ENCODE measurements around the gene HCLS1.

DNA sequence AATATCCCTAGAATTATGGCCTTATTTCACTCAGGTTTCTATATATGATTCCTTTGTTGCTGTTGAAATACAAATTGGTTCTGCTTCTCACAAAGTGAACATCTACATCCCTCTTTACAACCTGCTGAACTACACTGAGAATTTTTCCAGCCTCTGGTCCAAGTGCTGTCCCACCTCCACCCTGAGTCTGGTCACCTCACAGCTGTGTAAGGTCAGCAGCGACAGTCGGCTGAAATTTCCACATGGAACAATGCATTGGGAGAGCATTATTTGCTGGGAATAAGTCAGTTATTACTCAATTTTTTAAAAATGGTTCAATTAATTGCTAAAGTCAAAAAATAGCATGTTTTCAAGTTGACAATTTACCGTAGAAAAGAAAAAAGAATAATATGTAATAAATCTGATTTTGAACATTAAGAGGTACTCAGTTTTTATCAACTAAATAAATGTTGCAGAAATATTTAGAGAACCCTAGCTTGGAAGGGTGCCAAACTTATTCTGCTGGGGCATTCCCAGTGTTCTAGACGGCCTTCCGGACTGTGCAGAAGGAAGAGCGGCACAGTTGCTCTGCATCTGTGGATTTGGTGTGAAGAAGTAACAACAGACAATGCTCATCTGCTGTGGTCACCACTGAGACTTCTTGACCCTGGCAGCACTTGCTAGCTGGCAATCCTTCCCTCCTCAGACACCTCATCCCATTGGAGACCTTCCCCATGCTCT, 1.8 kb downstream of the HCLS1 start:
- TF ChIP-seq, protein P1, sequence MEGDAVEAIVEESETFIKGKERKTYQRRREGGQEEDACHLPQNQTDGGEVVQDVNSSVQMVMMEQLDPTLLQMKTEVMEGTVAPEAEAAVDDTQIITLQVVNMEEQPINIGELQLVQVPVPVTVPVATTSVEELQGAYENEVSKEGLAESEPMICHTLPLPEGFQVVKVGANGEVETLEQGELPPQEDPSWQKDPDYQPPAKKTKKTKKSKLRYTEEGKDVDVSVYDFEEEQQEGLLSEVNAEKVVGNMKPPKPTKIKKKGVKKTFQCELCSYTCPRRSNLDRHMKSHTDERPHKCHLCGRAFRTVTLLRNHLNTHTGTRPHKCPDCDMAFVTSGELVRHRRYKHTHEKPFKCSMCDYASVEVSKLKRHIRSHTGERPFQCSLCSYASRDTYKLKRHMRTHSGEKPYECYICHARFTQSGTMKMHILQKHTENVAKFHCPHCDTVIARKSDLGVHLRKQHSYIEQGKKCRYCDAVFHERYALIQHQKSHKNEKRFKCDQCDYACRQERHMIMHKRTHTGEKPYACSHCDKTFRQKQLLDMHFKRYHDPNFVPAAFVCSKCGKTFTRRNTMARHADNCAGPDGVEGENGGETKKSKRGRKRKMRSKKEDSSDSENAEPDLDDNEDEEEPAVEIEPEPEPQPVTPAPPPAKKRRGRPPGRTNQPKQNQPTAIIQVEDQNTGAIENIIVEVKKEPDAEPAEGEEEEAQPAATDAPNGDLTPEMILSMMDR (IDR thresholded peaks at IDR 0.05 in 4 of 5, conservative IDR thresholded peaks at IDR 0.05 in 1 of 5): no peak
- no peak for TF ChIP-seq POLR2A (IDR thresholded peaks at IDR 0.05)
